ENCODE measurements around the gene IQGAP1. TPM values are rescaled to one million over a fixed set of nuclear protein-coding genes. Genes with fewer than 3 reads are reported as not detected.
A peak's percentile ranks its signal among the peaks of the same experiment; 100 is the strongest.

IQGAP1 gene
- total and polyA plus RNA-seq, 9 of the 15 experiments (the other 6 are each of a cell fraction or from before 2014, with no cell fraction given) = 37.6 to 143 (median 77.7) TPM

DNA sequence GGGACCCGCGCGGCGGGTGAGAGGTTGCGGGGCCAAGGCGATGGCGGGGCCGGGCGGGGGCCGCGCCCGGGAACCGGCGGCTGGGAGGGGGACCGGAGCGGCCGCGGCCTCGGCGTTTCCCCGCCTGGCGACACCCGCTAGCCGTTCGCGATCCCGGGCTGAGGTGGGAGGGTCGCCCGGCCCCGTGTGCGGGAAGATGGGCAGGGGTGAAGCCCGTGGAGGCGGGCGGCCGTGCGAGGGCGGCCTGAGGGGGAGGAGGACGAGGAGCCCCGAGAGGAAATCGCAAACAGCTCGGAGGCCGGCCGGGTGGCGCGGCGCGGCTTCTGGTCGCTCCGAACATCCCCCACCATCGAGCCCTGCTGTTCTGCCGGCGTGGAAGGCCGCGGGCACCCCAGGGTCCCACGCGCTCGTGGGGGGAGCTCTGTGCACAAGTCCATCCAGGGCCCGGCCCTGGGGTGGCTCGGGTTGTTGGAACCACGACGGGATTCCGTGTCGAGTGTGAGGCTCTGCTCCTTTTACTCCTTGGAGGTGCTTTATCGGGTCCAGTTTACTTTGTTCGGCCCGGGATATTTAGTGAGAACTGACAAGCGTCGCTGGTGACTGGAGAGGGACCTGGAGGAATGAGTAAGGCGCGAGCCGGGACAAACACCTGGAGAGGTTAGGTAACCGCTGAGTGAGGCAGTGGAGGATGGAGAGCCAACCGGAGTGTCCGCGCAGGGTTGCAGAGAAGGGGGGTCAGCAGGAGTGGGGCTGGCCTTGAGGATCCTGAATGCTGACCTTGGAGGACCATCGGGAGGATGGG lies 142.4 kb downstream of the IQGAP1 start:
- H3K4me3 ChIP-seq = peak overlapping the region; percentile 65
- in situ Hi-C loops (cut with MboI) (no loop called here), intact Hi-C loops (cut with micrococcal nuclease) (loop anchor here (5.0 kb wide), 1 partner anchor 67 kb away; no protein-coding TSS in a partner anchor)
- no peaks in the 10 kb centered on the region for H3K36me3 ChIP-seq (ENCODE audit: control insufficient read depth, insufficient read depth, low read length)
- H3K27me3 ChIP-seq (ENCODE audit: control insufficient read depth in 2 of 2, insufficient read depth in 2 of 2, low read length in 2 of 2) = no peaks in the 10 kb centered on the region
- ATAC-seq (peak; percentile 59), FAIRE-seq (peak; percentile 42), DNase-seq (ENCODE audit: extremely low read depth in 1 of 4, low spot score in 3 of 4) (peak; percentile 45 to 80 (median 73))
- H2AFZ ChIP-seq (ENCODE audit: low read depth, low read length) = peak overlapping the region; percentile 82
- peaks cover 9 to 25% of the 10 kb centered on the region in 2 experiments; a peak in 4 of 5 replicates for H3K4me1 ChIP-seq (replicated peaks in 1 of 2; ENCODE audit: control insufficient read depth in 2 of 2, insufficient read depth in 2 of 2, low read length in 2 of 2)
- peak overlapping the region; percentile 86; the same call in 2 of the 3 replicates for H3K27ac ChIP-seq (ENCODE audit: extremely low read depth, low read depth, low read length)
- POLR2A ChIA-PET = interaction anchor here (0.5 to 3.1 kb wide), 7 partner anchors 9 to 1620 kb away, joined by 3 to 27 read pairs (median 3); no protein-coding TSS in a partner anchor
- H4K20me1 ChIP-seq (replicated peaks; ENCODE audit: control insufficient read depth, insufficient read depth, low read length) = peaks cover 14% of the 10 kb centered on the region; the same call in 1 of the 2 replicates
- peaks cover 49% of the 10 kb centered on the region for H3K79me2 ChIP-seq (ENCODE audit: control insufficient read depth, insufficient read depth, low read length)
- peak overlapping the region; percentile 73 to 98 for H3K9ac ChIP-seq (ENCODE audit: insufficient read depth in 1 of 2, low read depth in 2 of 2, low read length in 2 of 2)
- H3K4me2 ChIP-seq (ENCODE audit: insufficient read depth, low read length) = peak overlapping the region; percentile 70
- CTCF ChIA-PET (ENCODE audit: low intra/inter-chr PET ratio) = no interaction called here
- H3K9me3 ChIP-seq (replicated peaks; ENCODE audit: control insufficient read depth, insufficient read depth, low read depth, low read length) = no peaks in the 10 kb centered on the region
- under 1% methylated on average over 56 of the region's 76 CpGs for WGBS (ENCODE audit: insufficient coverage, low coverage, missing lambda C conversion rate)
- BruUV-seq (replicated peaks) = no TSS peak
- no peaks in the 10 kb centered on the region for H3K9me1 ChIP-seq (ENCODE audit: control insufficient read depth, insufficient read depth, low read length)
- TF ChIP-seq FOXJ3 (CRISPR knock-in tag; IDR thresholded peaks at IDR 0.05) (no peak), POLR2G (IDR thresholded peaks at IDR 0.05; ENCODE audit: low read depth, low read length) (peak; percentile 46; the same call in 1 of the 2 replicates), RB1 (IDR thresholded peaks at IDR 0.05; ENCODE audit: low read depth) (no peak), YY1 (IDR thresholded peaks at IDR 0.05; ENCODE audit: borderline replicate concordance in 1 of 3, control insufficient read depth in 1 of 3, extremely low read depth in 1 of 3, insufficient read depth in 3 of 3, insufficient read length in 1 of 3, insufficient replicate concordance in 2 of 3, low read depth in 1 of 3, low read length in 2 of 3) (no peak), BHLHE40 (IDR thresholded peaks at IDR 0.05; ENCODE audit: low read length) (no peak), ZNF3 (CRISPR knock-in tag; IDR thresholded peaks at IDR 0.05) (no peak), SIN3B (IDR thresholded peaks at IDR 0.05; ENCODE audit: low read depth) (no peak), RBM15 (IDR thresholded peaks at IDR 0.05; ENCODE audit: insufficient read depth, low read length) (no peak), ZNF778 (CRISPR knock-in tag; IDR thresholded peaks at IDR 0.05) (no peak), FUS (optimal IDR thresholded peaks at IDR 0.05; ENCODE audit: low read depth, low read length) (no peak), PYGO2 (tag; IDR thresholded peaks at IDR 0.05) (no peak), SMARCE1 (IDR thresholded peaks at IDR 0.05) (no peak)
- TF ChIP-seq, protein P1, sequence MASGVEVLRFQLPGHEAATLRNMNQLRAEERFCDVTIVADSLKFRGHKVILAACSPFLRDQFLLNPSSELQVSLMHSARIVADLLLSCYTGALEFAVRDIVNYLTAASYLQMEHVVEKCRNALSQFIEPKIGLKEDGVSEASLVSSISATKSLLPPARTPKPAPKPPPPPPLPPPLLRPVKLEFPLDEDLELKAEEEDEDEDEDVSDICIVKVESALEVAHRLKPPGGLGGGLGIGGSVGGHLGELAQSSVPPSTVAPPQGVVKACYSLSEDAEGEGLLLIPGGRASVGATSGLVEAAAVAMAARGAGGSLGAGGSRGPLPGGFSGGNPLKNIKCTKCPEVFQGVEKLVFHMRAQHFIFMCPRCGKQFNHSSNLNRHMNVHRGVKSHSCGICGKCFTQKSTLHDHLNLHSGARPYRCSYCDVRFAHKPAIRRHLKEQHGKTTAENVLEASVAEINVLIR (CRISPR knock-in tag; IDR thresholded peaks at IDR 0.05) = no peak
- TF ChIP-seq, protein P2, sequence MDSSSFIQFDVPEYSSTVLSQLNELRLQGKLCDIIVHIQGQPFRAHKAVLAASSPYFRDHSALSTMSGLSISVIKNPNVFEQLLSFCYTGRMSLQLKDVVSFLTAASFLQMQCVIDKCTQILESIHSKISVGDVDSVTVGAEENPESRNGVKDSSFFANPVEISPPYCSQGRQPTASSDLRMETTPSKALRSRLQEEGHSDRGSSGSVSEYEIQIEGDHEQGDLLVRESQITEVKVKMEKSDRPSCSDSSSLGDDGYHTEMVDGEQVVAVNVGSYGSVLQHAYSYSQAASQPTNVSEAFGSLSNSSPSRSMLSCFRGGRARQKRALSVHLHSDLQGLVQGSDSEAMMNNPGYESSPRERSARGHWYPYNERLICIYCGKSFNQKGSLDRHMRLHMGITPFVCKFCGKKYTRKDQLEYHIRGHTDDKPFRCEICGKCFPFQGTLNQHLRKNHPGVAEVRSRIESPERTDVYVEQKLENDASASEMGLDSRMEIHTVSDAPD (CRISPR knock-in tag; IDR thresholded peaks at IDR 0.05) = no peak
- TF ChIP-seq, protein P3, sequence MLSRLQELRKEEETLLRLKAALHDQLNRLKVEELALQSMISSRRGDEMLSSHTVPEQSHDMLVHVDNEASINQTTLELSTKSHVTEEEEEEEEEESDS (CRISPR knock-in tag; IDR thresholded peaks at IDR 0.05) = no peak
